Astrocyte (in vitro differentiated cells and primary cell): ENCODE results near the gene MEGF8. TPM values are rescaled to one million over a fixed set of nuclear protein-coding genes. Genes with fewer than 3 reads are reported as not detected.

Experiments
- DNase-seq: peaks from one replicate; pipeline ENCODE4 v3.0.0-alpha.2; 2010; ENCODE audit warnings: low read depth
- FAIRE-seq: peaks from 2 replicates; lab custom pipeline; 2011; peaks lifted over from hg19 to GRCh38; lab: Jason Lieb, UNC
- H2AFZ ChIP-seq: 2 replicates; pipeline ENCODE4 v1.6.0; 2012; ENCODE audit warnings: low read depth, low read length, inconsistent platforms
- H3K27ac ChIP-seq: 2 replicates; pipeline ENCODE4 v1.5.1; 2011; ENCODE audit warnings: low read depth, low read length, inconsistent platforms
- H3K27me3 ChIP-seq: 2 replicates; pipeline ENCODE4 v1.6.0; 2011; ENCODE audit warnings: low read length, inconsistent platforms; ENCODE audit not compliant: insufficient read depth
- H3K36me3 ChIP-seq: 2 replicates; pipeline ENCODE4 v1.5.1; 2011; ENCODE audit warnings: low read length, inconsistent platforms; ENCODE audit not compliant: insufficient read depth
- H3K4me1 ChIP-seq: 2 replicates; pipeline ENCODE4 v1.5.1; 2011; ENCODE audit warnings: low read length, inconsistent platforms; ENCODE audit not compliant: insufficient read depth
- H3K4me2 ChIP-seq: 2 replicates; pipeline ENCODE4 v1.6.0; 2012; ENCODE audit warnings: low read length, inconsistent platforms
- H3K4me3 ChIP-seq: 2 replicates; pipeline ENCODE4 v1.5.1; 2011; ENCODE audit warnings: low read depth, mild to moderate bottlenecking, low read length, inconsistent platforms; ENCODE audit not compliant: insufficient read depth
- H3K79me2 ChIP-seq: 2 replicates; pipeline ENCODE4 v1.6.0; 2012; ENCODE audit warnings: mild to moderate bottlenecking, low read length, inconsistent platforms; ENCODE audit not compliant: insufficient read depth
- H3K9ac ChIP-seq: 2 replicates; pipeline ENCODE4 v1.6.0; 2012; ENCODE audit warnings: mild to moderate bottlenecking, low read length, inconsistent platforms
- H3K9me3 ChIP-seq: 2 replicates; pipeline ENCODE4 v1.5.1; 2012; ENCODE audit warnings: low read depth, mild to moderate bottlenecking, low read length, inconsistent platforms; ENCODE audit not compliant: insufficient read depth
- H4K20me1 ChIP-seq: 2 replicates; pipeline ENCODE4 v1.6.0; 2012; ENCODE audit warnings: low read length, inconsistent platforms; ENCODE audit not compliant: insufficient read depth
- H3K27ac Mint-ChIP-seq: one replicate; pipeline ENCODE4 v1.8.0; 2021; ENCODE audit warnings: mild to moderate bottlenecking, mixed read lengths; ENCODE audit not compliant: unreplicated experiment
- H3K27me3 Mint-ChIP-seq: one replicate; pipeline ENCODE4 v1.8.0; 2021; ENCODE audit warnings: low read depth, mixed read lengths; ENCODE audit not compliant: unreplicated experiment
- H3K36me3 Mint-ChIP-seq: one replicate; pipeline ENCODE4 v1.8.0; 2021; ENCODE audit warnings: low read depth, mixed read lengths; ENCODE audit not compliant: unreplicated experiment
- H3K4me1 Mint-ChIP-seq: one replicate; pipeline ENCODE4 v1.8.0; 2021; ENCODE audit warnings: low read depth, mixed read lengths; ENCODE audit not compliant: unreplicated experiment
- H3K4me3 Mint-ChIP-seq: one replicate; pipeline ENCODE4 v1.8.0; 2021; ENCODE audit warnings: mild to moderate bottlenecking, moderate library complexity, mixed read lengths; ENCODE audit not compliant: unreplicated experiment
- H3K9me3 Mint-ChIP-seq: one replicate; pipeline ENCODE4 v1.8.0; 2021; ENCODE audit warnings: mild to moderate bottlenecking, mixed read lengths; ENCODE audit not compliant: unreplicated experiment
- EZH2 ChIP-seq: IDR thresholded peaks from 2 replicates; pipeline ENCODE4 v1.6.1; 2012; ENCODE audit warnings: mild to moderate bottlenecking, low read length, inconsistent platforms; ENCODE audit not compliant: insufficient read depth
- total RNA-seq: library from RNA; stranded (reverse); gene quantifications from 2 replicates; pipeline ENCODE4 v1.2.1, GENCODE V29; 2021
- TF ChIP-seq, protein P1 (sequence below): IDR thresholded peaks from 2 replicates; pipeline ENCODE4 v1.5.1; 2011; ENCODE audit warnings: low read depth, mild to moderate bottlenecking, inconsistent platforms, low read length, moderate library complexity; ENCODE audit not compliant: insufficient read depth

MEGF8 gene
- total RNA-seq, 1 donor from 2014 or later, result 42.0 TPM

DNA sequence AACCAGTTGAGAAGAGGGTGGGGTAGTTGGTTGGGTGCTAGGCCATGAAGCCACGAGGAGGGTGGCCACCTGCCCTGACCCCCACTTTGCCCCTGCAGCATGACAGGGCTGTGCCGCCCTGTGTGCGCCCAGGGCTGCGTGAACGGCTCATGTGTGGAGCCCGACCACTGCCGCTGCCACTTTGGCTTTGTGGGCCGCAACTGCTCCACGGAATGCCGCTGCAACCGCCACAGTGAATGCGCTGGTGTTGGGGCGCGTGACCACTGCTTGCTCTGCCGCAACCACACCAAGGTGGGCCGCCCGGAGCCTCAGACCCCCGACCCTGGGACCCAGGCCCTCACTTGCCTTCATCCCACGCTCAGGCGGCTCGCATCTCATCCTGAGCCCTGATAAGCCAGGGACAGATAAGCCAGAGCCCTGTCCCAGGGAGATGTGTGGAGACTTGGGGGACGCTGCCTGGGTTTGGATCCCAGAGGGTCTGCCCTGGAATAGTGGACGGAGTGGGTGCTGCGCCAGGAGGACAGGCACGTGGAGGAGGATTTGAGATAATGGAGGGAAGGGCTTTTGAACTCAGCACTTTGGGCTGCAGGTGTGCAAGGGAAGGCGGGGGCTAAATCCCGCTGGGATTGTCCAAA, 44.1 kb downstream of the MEGF8 start:
- Histone ChIP-seq H3K9me3 (peaks cover under 1% of the 10 kb centered on the region), H3K4me2 (no peak overlapping the region), H3K4me1 (no peaks in the 10 kb centered on the region), H3K36me3 (peaks cover 2% of the 10 kb centered on the region), H3K4me3 (no peak overlapping the region), H4K20me1 (no peaks in the 10 kb centered on the region), H3K9ac (no peak overlapping the region), H3K27ac (no peak overlapping the region), H3K27me3 (no peaks in the 10 kb centered on the region), H3K79me2 (no peaks in the 10 kb centered on the region), H2AFZ (no peak overlapping the region)
- peaks cover 33% of the 10 kb centered on the region for H3K36me3 Mint-ChIP-seq
- no peaks in the 10 kb centered on the region for H3K27me3 Mint-ChIP-seq
- no peak overlapping the region for H3K27ac Mint-ChIP-seq
- no peak for FAIRE-seq
- H3K4me3 Mint-ChIP-seq, result no peak overlapping the region
- peaks cover 6% of the 10 kb centered on the region for H3K9me3 Mint-ChIP-seq
- no peaks in the 10 kb centered on the region for H3K4me1 Mint-ChIP-seq
- no peak for TF ChIP-seq EZH2
- TF ChIP-seq, protein P1, sequence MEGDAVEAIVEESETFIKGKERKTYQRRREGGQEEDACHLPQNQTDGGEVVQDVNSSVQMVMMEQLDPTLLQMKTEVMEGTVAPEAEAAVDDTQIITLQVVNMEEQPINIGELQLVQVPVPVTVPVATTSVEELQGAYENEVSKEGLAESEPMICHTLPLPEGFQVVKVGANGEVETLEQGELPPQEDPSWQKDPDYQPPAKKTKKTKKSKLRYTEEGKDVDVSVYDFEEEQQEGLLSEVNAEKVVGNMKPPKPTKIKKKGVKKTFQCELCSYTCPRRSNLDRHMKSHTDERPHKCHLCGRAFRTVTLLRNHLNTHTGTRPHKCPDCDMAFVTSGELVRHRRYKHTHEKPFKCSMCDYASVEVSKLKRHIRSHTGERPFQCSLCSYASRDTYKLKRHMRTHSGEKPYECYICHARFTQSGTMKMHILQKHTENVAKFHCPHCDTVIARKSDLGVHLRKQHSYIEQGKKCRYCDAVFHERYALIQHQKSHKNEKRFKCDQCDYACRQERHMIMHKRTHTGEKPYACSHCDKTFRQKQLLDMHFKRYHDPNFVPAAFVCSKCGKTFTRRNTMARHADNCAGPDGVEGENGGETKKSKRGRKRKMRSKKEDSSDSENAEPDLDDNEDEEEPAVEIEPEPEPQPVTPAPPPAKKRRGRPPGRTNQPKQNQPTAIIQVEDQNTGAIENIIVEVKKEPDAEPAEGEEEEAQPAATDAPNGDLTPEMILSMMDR, result no peak
- DNase-seq, result no peak

DNA sequence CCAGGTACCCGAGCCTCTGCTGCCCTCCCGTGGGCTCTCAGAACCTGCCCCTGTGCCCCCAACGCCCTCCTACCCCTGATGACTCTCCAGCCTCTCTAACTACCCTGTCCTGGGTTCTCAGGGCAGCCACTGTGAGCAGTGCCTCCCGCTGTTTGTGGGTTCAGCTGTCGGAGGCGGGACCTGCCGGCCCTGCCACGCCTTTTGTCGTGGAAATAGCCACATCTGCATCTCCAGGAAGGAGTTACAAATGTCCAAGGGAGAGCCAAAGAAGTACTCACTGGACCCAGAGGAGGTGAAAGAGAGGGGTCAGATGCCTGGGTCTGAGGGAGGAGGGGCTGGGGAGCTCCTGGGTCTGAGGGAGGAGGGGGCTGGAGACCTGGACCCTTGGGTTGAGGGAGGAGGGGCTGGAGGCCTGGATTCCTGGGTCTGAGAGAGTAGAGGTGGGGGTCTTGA, 44.7 kb downstream of the MEGF8 start:
- Histone ChIP-seq H3K4me2 (no peak overlapping the region), H3K4me1 (no peaks in the 10 kb centered on the region), H3K27ac (no peak overlapping the region), H3K36me3 (peaks cover 2% of the 10 kb centered on the region), H3K27me3 (no peaks in the 10 kb centered on the region), H4K20me1 (no peaks in the 10 kb centered on the region), H3K9ac (no peak overlapping the region), H2AFZ (no peak overlapping the region), H3K4me3 (no peak overlapping the region), H3K79me2 (no peaks in the 10 kb centered on the region), H3K9me3 (no peaks in the 10 kb centered on the region)
- H3K4me1 Mint-ChIP-seq, result no peaks in the 10 kb centered on the region
- H3K4me3 Mint-ChIP-seq, result no peak overlapping the region
- H3K27me3 Mint-ChIP-seq, result no peaks in the 10 kb centered on the region
- peaks cover 6% of the 10 kb centered on the region for H3K9me3 Mint-ChIP-seq
- DNase-seq (no peak), FAIRE-seq (no peak)
- H3K27ac Mint-ChIP-seq, result no peak overlapping the region
- TF ChIP-seq, protein P1, result no peak
- TF ChIP-seq EZH2, result no peak
- peaks cover 29% of the 10 kb centered on the region for H3K36me3 Mint-ChIP-seq

DNA sequence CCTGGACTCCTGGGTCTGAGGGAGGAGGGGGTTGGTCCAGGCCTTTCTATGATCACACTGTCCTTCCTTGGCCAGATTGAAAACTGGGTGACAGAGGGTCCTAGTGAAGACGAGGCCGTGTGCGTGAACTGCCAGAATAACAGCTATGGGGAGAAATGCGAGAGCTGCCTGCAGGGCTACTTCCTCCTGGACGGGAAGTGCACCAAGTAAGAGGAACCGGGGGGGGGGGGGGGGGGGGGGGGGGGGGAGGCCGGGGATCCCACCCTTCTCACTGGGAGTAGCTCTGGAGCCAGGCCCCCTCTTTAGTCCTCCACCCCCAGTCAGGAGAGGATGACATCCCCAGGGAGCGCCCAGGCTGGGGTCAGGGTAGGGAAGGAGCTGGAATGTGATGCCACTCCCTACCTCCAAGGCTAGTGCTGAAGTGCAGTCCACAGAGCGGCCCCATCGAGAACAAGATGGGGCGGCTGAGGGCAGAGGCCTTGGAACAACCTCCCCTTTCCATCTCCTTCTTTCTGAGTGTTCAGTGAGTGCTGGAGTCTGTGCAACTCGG, 45.3 kb downstream of the MEGF8 start:
- Mint-ChIP-seq H3K27me3 (no peaks in the 10 kb centered on the region), H3K27ac (no peak overlapping the region), H3K36me3 (peaks cover 26% of the 10 kb centered on the region), H3K4me1 (no peaks in the 10 kb centered on the region), H3K4me3 (no peak overlapping the region), H3K9me3 (peaks cover 6% of the 10 kb centered on the region)
- no peak overlapping the region for H2AFZ ChIP-seq
- H3K4me3 ChIP-seq, result no peak overlapping the region
- no peaks in the 10 kb centered on the region for H4K20me1 ChIP-seq
- H3K4me2 ChIP-seq, result no peak overlapping the region
- H3K27me3 ChIP-seq, result no peaks in the 10 kb centered on the region
- FAIRE-seq (no peak), DNase-seq (no peak)
- H3K9me3 ChIP-seq, result no peaks in the 10 kb centered on the region
- H3K4me1 ChIP-seq, result no peaks in the 10 kb centered on the region
- no peak for TF ChIP-seq EZH2
- no peak overlapping the region for H3K9ac ChIP-seq
- H3K79me2 ChIP-seq, result no peaks in the 10 kb centered on the region
- H3K27ac ChIP-seq, result no peak overlapping the region
- H3K36me3 ChIP-seq, result peaks cover 2% of the 10 kb centered on the region
